ENCODE data around the gene WDTC1.

DNA sequence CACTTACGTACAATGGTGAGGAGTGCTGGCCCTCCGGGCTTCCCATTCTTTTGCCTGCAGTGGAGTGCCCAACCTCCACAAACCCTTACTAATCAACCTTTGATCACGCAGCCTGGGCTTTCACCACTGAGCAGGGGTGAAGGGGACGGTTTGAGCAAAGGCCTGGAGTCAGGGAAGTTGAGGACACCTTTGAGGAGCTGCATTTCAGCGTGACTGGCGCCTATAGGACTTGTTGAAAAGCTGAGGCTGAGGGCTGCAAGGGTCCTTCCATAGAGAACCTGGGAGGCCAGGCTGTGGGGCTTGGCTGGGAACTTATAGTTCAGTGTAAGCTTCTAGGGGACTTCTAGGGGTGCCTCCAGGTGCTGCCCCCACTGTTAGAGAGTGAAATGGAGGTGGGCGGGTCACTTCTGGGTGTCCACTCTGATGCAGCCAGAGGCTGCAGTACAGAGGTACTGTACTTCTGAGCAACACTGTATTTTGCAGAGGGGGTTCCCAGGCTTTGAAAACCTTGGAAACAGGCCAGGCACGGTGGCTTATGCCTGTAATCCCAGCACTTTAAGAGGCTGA is 117.2 kb downstream of the WDTC1 start:
- TF ChIP-seq, protein P1, sequence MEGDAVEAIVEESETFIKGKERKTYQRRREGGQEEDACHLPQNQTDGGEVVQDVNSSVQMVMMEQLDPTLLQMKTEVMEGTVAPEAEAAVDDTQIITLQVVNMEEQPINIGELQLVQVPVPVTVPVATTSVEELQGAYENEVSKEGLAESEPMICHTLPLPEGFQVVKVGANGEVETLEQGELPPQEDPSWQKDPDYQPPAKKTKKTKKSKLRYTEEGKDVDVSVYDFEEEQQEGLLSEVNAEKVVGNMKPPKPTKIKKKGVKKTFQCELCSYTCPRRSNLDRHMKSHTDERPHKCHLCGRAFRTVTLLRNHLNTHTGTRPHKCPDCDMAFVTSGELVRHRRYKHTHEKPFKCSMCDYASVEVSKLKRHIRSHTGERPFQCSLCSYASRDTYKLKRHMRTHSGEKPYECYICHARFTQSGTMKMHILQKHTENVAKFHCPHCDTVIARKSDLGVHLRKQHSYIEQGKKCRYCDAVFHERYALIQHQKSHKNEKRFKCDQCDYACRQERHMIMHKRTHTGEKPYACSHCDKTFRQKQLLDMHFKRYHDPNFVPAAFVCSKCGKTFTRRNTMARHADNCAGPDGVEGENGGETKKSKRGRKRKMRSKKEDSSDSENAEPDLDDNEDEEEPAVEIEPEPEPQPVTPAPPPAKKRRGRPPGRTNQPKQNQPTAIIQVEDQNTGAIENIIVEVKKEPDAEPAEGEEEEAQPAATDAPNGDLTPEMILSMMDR (conservative IDR thresholded peaks at IDR 0.05; ENCODE audit: low read depth in 2 of 2) = 0 out of 4 replicates have a peak, but pooled peaks of 1 of the 2 experiments have one; percentile 33
- TF ChIP-seq POLR2AphosphoS5 (IDR thresholded peaks at IDR 0.05; ENCODE audit: low read depth) (no peak), REST (IDR thresholded peaks at IDR 0.05; ENCODE audit: unreplicated experiment) (no peak)

Data from GM23338 (cell line).